Gastroesophageal sphincter (tissue), 3 donors: ENCODE measurements around the gene KITLG.

Experiments
- CTCF ChIP-seq, 4 experiments: fragments of 200-600 bp in 2 of 4; fragments of 450-650 bp in 2 of 4; sonication (generic) in 1 of 4; IDR thresholded peaks; one replicate each; pipeline ENCODE4 v1.5.1; 2017 to 2019; ENCODE audit warnings: antibody characterized with exemption in 4 of 4, mild to moderate bottlenecking in 2 of 4, moderate library complexity in 2 of 4
- POLR2A ChIP-seq, 2 donors: fragments of 450-650 bp; IDR thresholded peaks; one replicate each; pipeline ENCODE4 v1.6.1; 2017; ENCODE audit warnings: antibody characterized with exemption in 2 of 2, mild to moderate bottlenecking in 2 of 2, moderate library complexity in 1 of 2
- POLR2AphosphoS5 ChIP-seq: sonication (generic); formaldehyde crosslinking; IDR thresholded peaks from one replicate; pipeline ENCODE4 v1.6.1; 2017; ENCODE audit warnings: antibody characterized with exemption

- no peak for TF ChIP-seq CTCF (IDR thresholded peaks at IDR 0.05)
- TF ChIP-seq POLR2AphosphoS5: no peak
- TF ChIP-seq POLR2A (IDR thresholded peaks at IDR 0.05): no peak
These were observed 17.1 kb upstream of the KITLG start for GRCh38 chr12:88597365-88597764.
